KMS-11 (cell line): ENCODE results near the gene GSTK1.

ENCODE experiments used
- H2AFZ ChIP-seq: fragments of 200-600 bp; sonication (generic); 2 replicates; pipeline ENCODE4 v1.6.1; 2016; ENCODE audit warnings: antibody characterized with exemption, mixed run types, low read depth
- H3K27ac ChIP-seq: fragments of 200-600 bp; sonication (generic); 2 replicates; pipeline ENCODE4 v1.6.1; 2016; ENCODE audit warnings: mild to moderate bottlenecking, mixed run types
- H3K27me3 ChIP-seq: fragments of 200-600 bp; sonication (generic); 2 replicates; pipeline ENCODE4 v1.6.1; 2017; ENCODE audit warnings: mild to moderate bottlenecking, low read depth, mixed run types, moderate library complexity; ENCODE audit not compliant: insufficient read depth
- H3K36me3 ChIP-seq: fragments of 200-600 bp; sonication (generic); 2 replicates; pipeline ENCODE4 v1.6.1; 2017; ENCODE audit warnings: mild to moderate bottlenecking, mixed run types; ENCODE audit not compliant: insufficient read depth
- H3K4me1 ChIP-seq: fragments of 200-600 bp; sonication (generic); 2 replicates; pipeline ENCODE4 v1.6.1; 2016; ENCODE audit warnings: mild to moderate bottlenecking, low read depth, mixed run types; ENCODE audit not compliant: poor library complexity, severe bottlenecking
- H3K4me2 ChIP-seq: fragments of 200-600 bp; sonication (generic); 2 replicates; pipeline ENCODE4 v1.7.0; 2016; ENCODE audit warnings: mild to moderate bottlenecking, mixed run types
- H3K4me3 ChIP-seq: fragments of 200-600 bp; sonication (generic); IDR thresholded peaks from 2 replicates; pipeline ENCODE4 v1.6.1; 2017; ENCODE audit warnings: low read depth, low read length, mixed read lengths; ENCODE audit not compliant: insufficient read depth
- H3K79me2 ChIP-seq: fragments of 200-600 bp; sonication (generic); 2 replicates; pipeline ENCODE4 v1.6.1; 2016; ENCODE audit warnings: low read depth, mixed run types; ENCODE audit not compliant: insufficient read depth
- H3K9ac ChIP-seq: fragments of 200-600 bp; sonication (generic); 2 replicates; pipeline ENCODE4 v1.6.1; 2016; ENCODE audit warnings: mild to moderate bottlenecking, mixed run types
- H4K20me1 ChIP-seq: fragments of 200-600 bp; sonication (generic); 2 replicates; pipeline ENCODE4 v1.6.1; 2016; ENCODE audit warnings: mild to moderate bottlenecking, mixed run types; ENCODE audit not compliant: insufficient read depth
- TF ChIP-seq, protein P1 (sequence below): fragments of 200-600 bp; sonication (generic); conservative IDR thresholded peaks from 2 replicates; pipeline ENCODE4 v1.6.1; 2017; ENCODE audit warnings: low read depth, mild to moderate bottlenecking, antibody characterized with exemption, low read length, moderate library complexity, mixed read lengths

The GSTK1 gene

DNA sequence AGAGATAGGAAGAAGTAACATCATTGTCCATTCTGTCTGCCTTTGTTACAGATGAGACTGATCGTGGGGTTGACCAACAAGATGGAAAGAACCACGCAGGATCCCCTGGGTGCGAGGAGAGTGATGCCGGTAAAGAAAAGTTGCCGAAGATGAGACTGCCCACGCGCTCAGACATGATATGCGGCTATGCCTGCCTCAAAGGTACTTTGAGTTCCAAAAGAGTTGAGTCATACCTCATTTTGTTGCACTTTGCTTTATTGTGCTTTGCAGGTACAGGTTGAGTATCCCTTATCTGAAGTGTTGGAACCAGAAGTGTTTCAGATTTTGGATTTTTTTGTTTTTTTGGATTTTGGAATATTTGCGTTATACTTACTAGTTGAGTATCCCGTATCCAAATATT lies 40.5 kb downstream of the GSTK1 start:
- Histone ChIP-seq H3K4me1 (no peaks in the 10 kb centered on the region), H3K4me2 (no peak overlapping the region), H3K9ac (no peak overlapping the region), H3K4me3 (no peak overlapping the region), H3K36me3 (peaks cover 31% of the 10 kb centered on the region; the same call in 1 of the 2 replicates), H4K20me1 (no peaks in the 10 kb centered on the region), H3K79me2 (no peaks in the 10 kb centered on the region), H3K27me3 (no peaks in the 10 kb centered on the region), H3K27ac (no peak overlapping the region), H2AFZ (no peak overlapping the region)
- TF ChIP-seq, protein P1, sequence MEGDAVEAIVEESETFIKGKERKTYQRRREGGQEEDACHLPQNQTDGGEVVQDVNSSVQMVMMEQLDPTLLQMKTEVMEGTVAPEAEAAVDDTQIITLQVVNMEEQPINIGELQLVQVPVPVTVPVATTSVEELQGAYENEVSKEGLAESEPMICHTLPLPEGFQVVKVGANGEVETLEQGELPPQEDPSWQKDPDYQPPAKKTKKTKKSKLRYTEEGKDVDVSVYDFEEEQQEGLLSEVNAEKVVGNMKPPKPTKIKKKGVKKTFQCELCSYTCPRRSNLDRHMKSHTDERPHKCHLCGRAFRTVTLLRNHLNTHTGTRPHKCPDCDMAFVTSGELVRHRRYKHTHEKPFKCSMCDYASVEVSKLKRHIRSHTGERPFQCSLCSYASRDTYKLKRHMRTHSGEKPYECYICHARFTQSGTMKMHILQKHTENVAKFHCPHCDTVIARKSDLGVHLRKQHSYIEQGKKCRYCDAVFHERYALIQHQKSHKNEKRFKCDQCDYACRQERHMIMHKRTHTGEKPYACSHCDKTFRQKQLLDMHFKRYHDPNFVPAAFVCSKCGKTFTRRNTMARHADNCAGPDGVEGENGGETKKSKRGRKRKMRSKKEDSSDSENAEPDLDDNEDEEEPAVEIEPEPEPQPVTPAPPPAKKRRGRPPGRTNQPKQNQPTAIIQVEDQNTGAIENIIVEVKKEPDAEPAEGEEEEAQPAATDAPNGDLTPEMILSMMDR: no peak

DNA sequence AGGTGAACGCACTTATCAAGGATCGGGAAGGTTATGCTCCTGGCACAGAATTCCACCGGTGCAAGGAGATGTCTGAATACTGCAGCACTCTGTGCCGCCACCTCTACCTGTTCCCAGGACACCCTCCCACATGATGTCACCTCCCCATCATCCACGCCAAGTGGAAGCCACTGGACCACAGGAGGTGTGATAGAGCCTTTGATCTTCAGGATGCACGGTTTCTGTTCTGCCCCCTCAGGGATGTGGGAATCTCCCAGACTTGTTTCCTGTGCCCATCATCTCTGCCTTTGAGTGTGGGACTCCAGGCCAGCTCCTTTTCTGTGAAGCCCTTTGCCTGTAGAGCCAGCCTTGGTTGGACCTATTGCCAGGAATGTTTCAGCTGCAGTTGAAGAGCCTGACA lies 41.7 kb downstream of the GSTK1 start:
- Histone ChIP-seq H2AFZ (no peak overlapping the region), H3K79me2 (no peaks in the 10 kb centered on the region), H4K20me1 (no peaks in the 10 kb centered on the region), H3K4me3 (no peak overlapping the region), H3K27ac (no peak overlapping the region), H3K4me1 (no peaks in the 10 kb centered on the region), H3K27me3 (no peaks in the 10 kb centered on the region), H3K4me2 (no peak overlapping the region), H3K9ac (no peak overlapping the region), H3K36me3 (peaks cover 20% of the 10 kb centered on the region; the same call in 1 of the 2 replicates)
- TF ChIP-seq, protein P1: no peak

DNA sequence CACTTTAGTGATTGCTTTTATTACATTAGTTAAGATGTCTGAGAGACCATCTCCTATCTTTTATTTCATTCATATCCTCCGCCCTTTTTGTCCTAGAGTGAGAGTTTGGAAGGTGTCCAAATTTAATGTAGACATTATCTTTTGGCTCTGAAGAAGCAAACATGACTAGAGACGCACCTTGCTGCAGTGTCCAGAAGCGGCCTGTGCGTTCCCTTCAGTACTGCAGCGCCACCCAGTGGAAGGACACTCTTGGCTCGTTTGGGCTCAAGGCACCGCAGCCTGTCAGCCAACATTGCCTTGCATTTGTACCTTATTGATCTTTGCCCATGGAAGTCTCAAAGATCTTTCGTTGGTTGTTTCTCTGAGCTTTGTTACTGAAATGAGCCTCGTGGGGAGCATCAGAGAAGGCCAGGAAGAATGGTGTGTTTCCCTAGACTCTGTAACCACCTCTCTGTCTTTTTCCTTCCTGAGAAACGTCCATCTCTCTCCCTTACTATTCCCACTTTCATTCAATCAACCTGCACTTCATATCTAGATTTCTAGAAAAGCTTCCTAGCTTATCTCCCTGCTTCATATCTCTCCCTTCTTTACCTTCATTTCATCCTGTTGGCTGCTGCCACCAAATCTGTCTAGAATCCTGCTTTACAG lies 42.3 kb downstream of the GSTK1 start:
- no peak overlapping the region for H3K9ac ChIP-seq
- H3K4me1 ChIP-seq: no peaks in the 10 kb centered on the region
- no peak overlapping the region for H2AFZ ChIP-seq
- H3K4me2 ChIP-seq: no peak overlapping the region
- H3K27me3 ChIP-seq: no peaks in the 10 kb centered on the region
- H3K36me3 ChIP-seq: peaks cover 16% of the 10 kb centered on the region; the same call in 1 of the 2 replicates
- no peak overlapping the region for H3K4me3 ChIP-seq
- TF ChIP-seq, protein P1: peak; percentile 73
- no peak overlapping the region for H3K27ac ChIP-seq
- no peaks in the 10 kb centered on the region for H4K20me1 ChIP-seq
- no peaks in the 10 kb centered on the region for H3K79me2 ChIP-seq

DNA sequence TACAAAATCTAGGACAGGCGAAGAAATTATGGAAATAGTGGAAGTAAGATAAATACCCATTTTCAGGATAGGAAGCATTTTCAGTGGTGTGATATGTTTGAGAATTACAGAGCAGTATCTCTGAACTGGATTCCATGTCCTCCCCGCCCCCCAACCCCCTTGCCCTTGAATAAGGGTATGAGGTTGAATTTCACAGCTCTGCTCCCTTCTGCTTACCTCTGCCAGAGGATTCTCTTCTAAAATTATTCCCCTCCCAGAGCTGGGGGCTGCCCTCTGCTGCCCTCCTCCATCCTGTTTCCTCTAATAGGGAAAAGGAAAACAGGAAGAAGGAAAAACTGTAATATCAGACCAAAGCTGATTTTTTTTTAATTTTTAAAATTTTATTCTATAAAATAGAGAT lies 45.4 kb downstream of the GSTK1 start:
- peaks cover 16% of the 10 kb centered on the region; the same call in 1 of the 2 replicates for H3K36me3 ChIP-seq
- H2AFZ ChIP-seq: no peak overlapping the region
- no peak overlapping the region for H3K9ac ChIP-seq
- TF ChIP-seq, protein P1: no peak
- no peaks in the 10 kb centered on the region for H4K20me1 ChIP-seq
- no peaks in the 10 kb centered on the region for H3K79me2 ChIP-seq
- H3K27ac ChIP-seq: no peak overlapping the region
- H3K4me3 ChIP-seq: no peak overlapping the region
- H3K4me1 ChIP-seq: no peaks in the 10 kb centered on the region
- H3K4me2 ChIP-seq: no peak overlapping the region
- no peaks in the 10 kb centered on the region for H3K27me3 ChIP-seq
